T-helper 2 cell treated with Interferon-gamma antibody and Interleukin-4, amounts not matched to agents 5 μg/mL and 100 μg/mL, for 36 hours (primary cell): ENCODE results near the gene NTNG1.
"Not testable (repeated sequence)": the region's sequence is repeated elsewhere in the genome, so short reads cannot be mapped to it uniquely, and the experiment has no call there.

ENCODE experiments used
- DNase-seq: peaks from one replicate; pipeline ENCODE4 v3.0.0; 2021; ENCODE audit warnings: low spot score
- H3K27ac Mint-ChIP-seq: one replicate; pipeline ENCODE4 v1.8.0; 2021; ENCODE audit warnings: mild to moderate bottlenecking, mixed read lengths
- H3K27me3 Mint-ChIP-seq: one replicate; pipeline ENCODE4 v1.8.0; 2021; ENCODE audit warnings: low read depth, mixed read lengths
- H3K36me3 Mint-ChIP-seq: one replicate; pipeline ENCODE4 v1.8.0; 2021; ENCODE audit warnings: low read depth, mixed read lengths
- H3K4me1 Mint-ChIP-seq: one replicate; pipeline ENCODE4 v1.8.0; 2021; ENCODE audit warnings: low read depth, mixed read lengths
- H3K4me3 Mint-ChIP-seq: one replicate; pipeline ENCODE4 v1.8.0; 2022; ENCODE audit warnings: mild to moderate bottlenecking, moderate library complexity, mixed read lengths
- H3K9me3 Mint-ChIP-seq: one replicate; pipeline ENCODE4 v1.8.0; 2021; ENCODE audit warnings: mixed read lengths

NTNG1 gene

GRCh38 chr1:107195476-107195875 is 54.6 kb downstream of the NTNG1 start:
- no peaks in the 10 kb centered on the region for H3K4me1 Mint-ChIP-seq
- H3K36me3 Mint-ChIP-seq = no peaks in the 10 kb centered on the region
- no peak for DNase-seq
- no peaks in the 10 kb centered on the region for H3K9me3 Mint-ChIP-seq
- H3K27ac Mint-ChIP-seq = no peak overlapping the region
- H3K4me3 Mint-ChIP-seq = no peak overlapping the region
- no peaks in the 10 kb centered on the region for H3K27me3 Mint-ChIP-seq

- H3K9me3 Mint-ChIP-seq = no peaks in the 10 kb centered on the region
- H3K4me1 Mint-ChIP-seq = no peaks in the 10 kb centered on the region
- no peak overlapping the region for H3K27ac Mint-ChIP-seq
- H3K36me3 Mint-ChIP-seq = no peaks in the 10 kb centered on the region
- peak; percentile 4 for DNase-seq
- H3K4me3 Mint-ChIP-seq = no peak overlapping the region
- no peaks in the 10 kb centered on the region for H3K27me3 Mint-ChIP-seq
Measured at GRCh38 chr1:107196973-107197562, 56.2 kb downstream of the NTNG1 start.

GRCh38 chr1:107198561-107198960 is 57.7 kb downstream of the NTNG1 start:
- no peak for DNase-seq
- no peaks in the 10 kb centered on the region for H3K4me1 Mint-ChIP-seq
- H3K9me3 Mint-ChIP-seq = no peaks in the 10 kb centered on the region
- H3K27me3 Mint-ChIP-seq = no peaks in the 10 kb centered on the region
- H3K4me3 Mint-ChIP-seq = no peak overlapping the region
- no peak overlapping the region for H3K27ac Mint-ChIP-seq
- no peaks in the 10 kb centered on the region for H3K36me3 Mint-ChIP-seq

GRCh38 chr1:107200631-107201030 is 59.8 kb downstream of the NTNG1 start:
- H3K36me3 Mint-ChIP-seq = no peaks in the 10 kb centered on the region
- no peak overlapping the region for H3K4me3 Mint-ChIP-seq
- no peak for DNase-seq
- H3K9me3 Mint-ChIP-seq = no peaks in the 10 kb centered on the region
- no peak overlapping the region for H3K27ac Mint-ChIP-seq
- H3K27me3 Mint-ChIP-seq = no peaks in the 10 kb centered on the region
- H3K4me1 Mint-ChIP-seq = no peaks in the 10 kb centered on the region

DNA sequence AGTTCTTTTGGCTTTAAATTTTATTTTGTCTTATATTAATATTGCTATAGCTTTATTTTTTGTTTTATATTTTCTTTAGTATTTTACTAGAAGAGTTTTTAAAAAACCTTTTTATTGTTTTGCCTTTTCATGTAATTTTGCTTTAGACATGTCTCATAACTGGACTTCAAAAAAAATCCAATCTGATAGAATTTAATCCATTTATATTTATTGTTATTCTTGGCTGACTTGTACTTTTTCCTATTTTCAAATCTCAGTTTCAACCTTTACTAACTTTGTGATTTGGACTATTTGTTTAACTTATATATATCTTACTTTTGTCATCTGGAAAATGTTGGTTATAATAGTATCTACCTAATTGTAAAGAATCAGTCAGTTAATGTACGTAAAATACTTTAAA is 61.2 kb downstream of the NTNG1 start:
- H3K36me3 Mint-ChIP-seq = no peaks in the 10 kb centered on the region
- H3K27ac Mint-ChIP-seq = no peak overlapping the region
- H3K4me1 Mint-ChIP-seq = no peaks in the 10 kb centered on the region

GRCh38 chr1:107213225-107213624 is 72.4 kb downstream of the NTNG1 start:
- Mint-ChIP-seq H3K4me1 (no peaks in the 10 kb centered on the region), H3K27ac (no peak overlapping the region), H3K27me3 (no peaks in the 10 kb centered on the region), H3K4me3 (no peak overlapping the region), H3K9me3 (no peaks in the 10 kb centered on the region), H3K36me3 (no peaks in the 10 kb centered on the region)
- DNase-seq = no peak

More for the DNA sequence above, 61.2 kb downstream of the NTNG1 start:
- H3K27me3 Mint-ChIP-seq = no peaks in the 10 kb centered on the region
- no peaks in the 10 kb centered on the region for H3K9me3 Mint-ChIP-seq
- H3K4me3 Mint-ChIP-seq = no peak overlapping the region
- no peak for DNase-seq

- DNase-seq = no peak
- H3K4me3 Mint-ChIP-seq = no peak overlapping the region
- H3K27me3 Mint-ChIP-seq = no peaks in the 10 kb centered on the region
- H3K27ac Mint-ChIP-seq = no peak overlapping the region
- H3K4me1 Mint-ChIP-seq = no peaks in the 10 kb centered on the region
- H3K36me3 Mint-ChIP-seq = no peaks in the 10 kb centered on the region
- no peaks in the 10 kb centered on the region for H3K9me3 Mint-ChIP-seq
Measured at GRCh38 chr1:107220036-107220435, 79.2 kb downstream of the NTNG1 start.

GRCh38 chr1:107225706-107226105 is 84.9 kb downstream of the NTNG1 start:
- Mint-ChIP-seq H3K4me1 (no peaks in the 10 kb centered on the region), H3K9me3 (no peaks in the 10 kb centered on the region), H3K4me3 (no peak overlapping the region)

GRCh38 chr1:107228704-107229371 is 88.0 kb downstream of the NTNG1 start:
- DNase-seq = no peak
- no peaks in the 10 kb centered on the region for H3K27me3 Mint-ChIP-seq
- H3K4me3 Mint-ChIP-seq = no peak overlapping the region
- no peaks in the 10 kb centered on the region for H3K4me1 Mint-ChIP-seq
- no peaks in the 10 kb centered on the region for H3K36me3 Mint-ChIP-seq
- no peak overlapping the region for H3K27ac Mint-ChIP-seq
- H3K9me3 Mint-ChIP-seq = no peaks in the 10 kb centered on the region

More at GRCh38 chr1:107225706-107226105, 84.9 kb downstream of the NTNG1 start:
- DNase-seq = no peak
- no peaks in the 10 kb centered on the region for H3K27me3 Mint-ChIP-seq
- H3K27ac Mint-ChIP-seq = no peak overlapping the region
- H3K36me3 Mint-ChIP-seq = no peaks in the 10 kb centered on the region

DNA sequence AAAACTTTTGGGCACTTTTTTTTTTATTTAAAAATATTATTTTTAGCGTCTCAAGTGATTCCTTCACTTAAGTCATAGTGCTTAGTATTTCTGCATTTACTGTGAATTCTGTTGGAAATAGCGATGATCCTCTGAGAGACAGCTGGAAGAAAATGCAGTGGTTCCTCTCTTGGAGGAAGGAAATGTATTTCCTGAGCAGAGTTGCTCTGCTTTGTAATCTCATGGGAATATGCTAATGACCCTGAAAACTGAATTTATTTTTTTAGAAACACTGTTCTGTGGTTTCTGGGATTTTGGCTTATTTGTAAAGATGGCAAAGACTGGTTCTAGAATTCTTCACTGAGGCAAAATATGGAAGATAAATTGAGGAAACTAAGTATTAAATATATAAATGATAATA is 88.9 kb downstream of the NTNG1 start:
- Mint-ChIP-seq H3K27me3 (no peaks in the 10 kb centered on the region), H3K9me3 (no peaks in the 10 kb centered on the region), H3K4me3 (no peak overlapping the region), H3K4me1 (no peaks in the 10 kb centered on the region), H3K27ac (no peak overlapping the region), H3K36me3 (no peaks in the 10 kb centered on the region)
- DNase-seq = no peak

- Mint-ChIP-seq H3K9me3 (no peaks in the 10 kb centered on the region), H3K4me1 (no peaks in the 10 kb centered on the region), H3K4me3 (no peak overlapping the region), H3K36me3 (no peaks in the 10 kb centered on the region), H3K27me3 (no peaks in the 10 kb centered on the region), H3K27ac (no peak overlapping the region)
- DNase-seq = no peak
Measured at GRCh38 chr1:107230121-107230520, 89.3 kb downstream of the NTNG1 start.

DNA sequence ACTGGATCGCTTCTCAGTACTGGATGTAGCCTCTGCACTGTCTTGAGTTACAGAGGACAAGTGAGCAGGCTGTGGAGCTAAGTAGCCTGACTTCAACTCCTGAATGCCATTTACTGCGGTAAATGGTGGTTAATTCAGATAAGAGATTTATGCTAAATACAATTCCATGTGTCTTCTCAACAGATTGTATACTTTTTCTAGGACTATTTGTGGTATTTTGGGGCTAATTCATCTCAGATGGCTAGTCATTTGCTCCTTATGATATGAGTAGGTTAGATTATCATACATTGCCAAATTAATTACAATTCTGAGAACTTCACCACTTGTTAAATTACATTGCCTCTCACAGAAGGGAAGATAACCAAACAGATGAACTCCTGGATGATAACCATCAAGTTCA is 90.5 kb downstream of the NTNG1 start:
- Mint-ChIP-seq H3K4me1 (no peaks in the 10 kb centered on the region), H3K27ac (no peak overlapping the region), H3K4me3 (no peak overlapping the region), H3K27me3 (no peaks in the 10 kb centered on the region), H3K36me3 (no peaks in the 10 kb centered on the region), H3K9me3 (peaks cover 9% of the 10 kb centered on the region)
- no peak for DNase-seq

DNA sequence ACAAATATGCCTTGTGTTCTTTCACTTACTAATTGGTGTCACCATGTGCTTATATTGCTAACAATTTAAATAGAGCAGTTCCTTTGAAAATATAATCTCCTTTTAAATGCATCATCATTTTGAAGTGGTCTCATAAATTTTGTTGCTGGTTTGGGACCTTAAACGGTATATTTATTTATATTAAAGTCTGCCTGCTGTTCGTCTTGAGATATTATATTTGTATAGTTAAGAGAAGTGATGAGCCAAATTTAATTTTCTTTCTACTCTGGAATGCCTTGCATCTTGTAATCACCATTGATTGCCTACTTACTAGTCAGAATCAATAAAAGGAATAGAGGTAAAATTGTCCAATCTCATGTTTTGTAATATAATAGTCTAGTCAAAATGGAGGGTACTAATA is 91.6 kb downstream of the NTNG1 start:
- no peak overlapping the region for H3K4me3 Mint-ChIP-seq
- DNase-seq = no peak
- no peak overlapping the region for H3K27ac Mint-ChIP-seq
- no peaks in the 10 kb centered on the region for H3K4me1 Mint-ChIP-seq
- peaks cover 20% of the 10 kb centered on the region for H3K9me3 Mint-ChIP-seq
- H3K36me3 Mint-ChIP-seq = no peaks in the 10 kb centered on the region
- H3K27me3 Mint-ChIP-seq = no peaks in the 10 kb centered on the region

DNA sequence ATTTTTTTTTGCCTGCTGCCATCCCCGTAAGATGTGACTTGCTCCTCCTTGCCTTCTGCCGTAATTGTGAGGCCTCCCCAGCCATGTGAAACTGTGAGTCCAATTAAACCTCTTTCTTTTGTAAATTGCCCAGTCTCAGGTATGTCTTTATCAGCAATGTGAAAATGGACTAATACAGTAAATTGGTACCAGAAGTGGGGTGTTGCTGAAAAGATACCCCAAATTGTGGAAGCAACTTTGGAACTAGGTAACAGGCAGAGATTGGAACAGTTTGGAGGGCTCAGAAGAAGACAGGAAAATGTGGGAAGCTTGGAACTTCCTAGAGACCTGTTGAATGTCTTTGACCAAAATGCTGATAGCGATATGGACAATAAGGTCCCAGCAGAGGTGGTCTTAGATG is 95.9 kb downstream of the NTNG1 start:
- not testable (repeated sequence) for H3K27ac Mint-ChIP-seq, H3K36me3 Mint-ChIP-seq, H3K4me3 Mint-ChIP-seq, H3K4me1 Mint-ChIP-seq, DNase-seq, H3K27me3 Mint-ChIP-seq
- H3K9me3 Mint-ChIP-seq = peaks cover 20% of the 10 kb centered on the region

GRCh38 chr1:107243461-107243860 is 102.6 kb downstream of the NTNG1 start:
- no peak for DNase-seq
- Mint-ChIP-seq H3K27me3 (no peaks in the 10 kb centered on the region), H3K4me3 (no peak overlapping the region), H3K36me3 (no peaks in the 10 kb centered on the region), H3K9me3 (no peaks in the 10 kb centered on the region), H3K4me1 (no peaks in the 10 kb centered on the region), H3K27ac (no peak overlapping the region)
